ENCODE results near the gene ELMO1.

ELMO1 gene

DNA sequence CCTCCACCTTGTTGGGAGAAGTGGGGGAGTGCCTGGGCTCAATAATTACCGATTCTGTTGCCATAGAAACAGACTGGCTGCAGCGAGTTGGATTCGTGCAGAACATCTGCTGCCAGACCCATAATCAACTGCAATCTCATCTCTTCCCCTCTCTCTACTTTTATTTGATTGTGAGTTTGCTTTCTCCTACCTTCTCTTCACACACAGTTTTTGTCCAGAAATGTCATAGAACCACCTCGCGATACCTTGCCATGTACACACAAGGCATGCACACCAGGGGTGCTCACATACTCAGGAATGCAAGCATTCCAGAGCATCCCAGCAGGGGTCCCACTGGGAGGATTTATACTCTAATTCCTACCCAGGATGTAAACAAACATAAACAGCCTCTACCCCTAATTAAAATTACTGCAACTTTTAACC lies 462.1 kb downstream of the ELMO1 start:
- TF ChIP-seq, protein P1, sequence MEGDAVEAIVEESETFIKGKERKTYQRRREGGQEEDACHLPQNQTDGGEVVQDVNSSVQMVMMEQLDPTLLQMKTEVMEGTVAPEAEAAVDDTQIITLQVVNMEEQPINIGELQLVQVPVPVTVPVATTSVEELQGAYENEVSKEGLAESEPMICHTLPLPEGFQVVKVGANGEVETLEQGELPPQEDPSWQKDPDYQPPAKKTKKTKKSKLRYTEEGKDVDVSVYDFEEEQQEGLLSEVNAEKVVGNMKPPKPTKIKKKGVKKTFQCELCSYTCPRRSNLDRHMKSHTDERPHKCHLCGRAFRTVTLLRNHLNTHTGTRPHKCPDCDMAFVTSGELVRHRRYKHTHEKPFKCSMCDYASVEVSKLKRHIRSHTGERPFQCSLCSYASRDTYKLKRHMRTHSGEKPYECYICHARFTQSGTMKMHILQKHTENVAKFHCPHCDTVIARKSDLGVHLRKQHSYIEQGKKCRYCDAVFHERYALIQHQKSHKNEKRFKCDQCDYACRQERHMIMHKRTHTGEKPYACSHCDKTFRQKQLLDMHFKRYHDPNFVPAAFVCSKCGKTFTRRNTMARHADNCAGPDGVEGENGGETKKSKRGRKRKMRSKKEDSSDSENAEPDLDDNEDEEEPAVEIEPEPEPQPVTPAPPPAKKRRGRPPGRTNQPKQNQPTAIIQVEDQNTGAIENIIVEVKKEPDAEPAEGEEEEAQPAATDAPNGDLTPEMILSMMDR (IDR thresholded peaks at IDR 0.05) = no peak
- no peak overlapping the region for H3K27ac ChIP-seq
- no peak overlapping the region for H3K4me3 ChIP-seq
- no peak for DNase-seq (ENCODE audit: low spot score)

DNA sequence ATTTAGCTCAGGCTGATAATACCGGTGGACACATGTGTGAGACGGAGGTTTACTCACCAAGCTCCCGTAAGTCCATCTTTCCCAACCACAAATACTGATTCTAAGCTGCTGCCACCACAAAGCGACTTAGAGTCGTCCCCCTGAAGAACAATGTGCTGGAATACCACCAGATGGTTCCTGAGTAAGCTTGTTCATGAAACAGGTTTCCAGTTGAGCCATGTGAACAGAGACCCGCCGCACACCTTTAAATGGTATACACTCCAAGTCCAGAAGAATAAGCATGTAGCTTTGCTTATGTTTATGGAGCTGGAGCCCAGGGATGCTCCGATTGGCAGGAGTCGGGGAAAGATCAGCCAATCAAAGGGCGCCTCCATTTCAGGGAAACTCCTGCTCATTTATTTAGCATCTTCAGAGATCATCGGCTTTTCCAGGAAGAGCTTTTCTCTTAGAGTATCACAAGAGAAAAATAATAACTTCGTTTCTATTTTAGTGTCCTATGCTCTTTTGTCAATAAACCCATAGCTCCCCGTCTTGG lies 462.7 kb downstream of the ELMO1 start:
- H3K27ac ChIP-seq = no peak overlapping the region
- no peak overlapping the region for H3K4me3 ChIP-seq
- TF ChIP-seq, protein P1 (IDR thresholded peaks at IDR 0.05) = no peak
- no peak for DNase-seq (ENCODE audit: low spot score)

DNA sequence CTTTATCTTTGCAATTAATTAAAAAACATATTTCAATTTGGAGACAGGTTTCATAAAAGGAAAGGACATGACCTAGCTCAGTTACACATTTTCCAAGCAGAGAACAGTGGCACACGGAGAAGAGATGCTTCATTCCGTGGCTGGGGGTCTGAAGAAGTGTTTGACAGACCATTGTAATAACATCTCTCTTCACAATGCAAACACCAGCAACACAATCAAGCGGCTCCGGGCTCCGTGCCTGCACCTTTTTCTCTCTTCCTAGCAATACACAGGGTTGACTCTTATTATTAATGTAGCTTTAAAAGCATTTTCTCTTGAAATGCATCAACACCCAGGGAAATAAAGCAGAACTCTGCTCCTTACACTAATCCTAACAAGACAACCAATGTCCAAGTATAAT lies 463.3 kb downstream of the ELMO1 start:
- no peak overlapping the region for H3K4me3 ChIP-seq
- TF ChIP-seq, protein P1 (IDR thresholded peaks at IDR 0.05) = no peak
- H3K27ac ChIP-seq = no peak overlapping the region
- no peak for DNase-seq (ENCODE audit: low spot score)

DNA sequence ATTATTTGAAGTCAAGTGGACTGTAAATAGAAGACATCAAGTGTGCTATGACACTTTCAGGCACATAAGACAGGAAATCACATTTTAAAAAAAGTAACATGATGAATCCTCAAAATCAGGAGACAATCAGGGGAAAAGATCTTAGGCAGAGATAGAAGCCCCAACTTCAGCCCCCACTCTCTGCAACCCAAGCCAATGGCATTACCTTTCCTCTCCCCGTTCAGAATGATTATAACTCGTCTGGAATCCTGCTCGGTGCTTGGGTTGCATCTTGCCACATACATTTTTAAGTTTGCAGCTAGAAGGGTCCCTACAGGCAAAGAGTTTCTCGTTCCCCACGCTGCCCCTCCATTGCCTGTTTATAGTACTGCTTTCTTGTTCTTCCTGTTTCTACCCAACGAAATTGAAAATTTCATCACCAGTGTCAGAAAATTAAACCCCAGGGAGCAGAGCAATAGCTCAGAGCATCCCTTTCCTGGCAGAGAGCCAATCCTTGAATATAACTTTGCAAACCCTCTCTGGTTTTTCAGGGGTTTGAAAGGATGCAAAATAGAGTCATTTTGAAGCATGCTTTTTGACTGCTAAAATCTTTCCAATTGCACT lies 463.9 kb downstream of the ELMO1 start:
- TF ChIP-seq, protein P1 (IDR thresholded peaks at IDR 0.05) = no peak
- Histone ChIP-seq H3K27ac (no peak overlapping the region), H3K4me3 (no peak overlapping the region)
- DNase-seq (ENCODE audit: low spot score) = no peak

DNA sequence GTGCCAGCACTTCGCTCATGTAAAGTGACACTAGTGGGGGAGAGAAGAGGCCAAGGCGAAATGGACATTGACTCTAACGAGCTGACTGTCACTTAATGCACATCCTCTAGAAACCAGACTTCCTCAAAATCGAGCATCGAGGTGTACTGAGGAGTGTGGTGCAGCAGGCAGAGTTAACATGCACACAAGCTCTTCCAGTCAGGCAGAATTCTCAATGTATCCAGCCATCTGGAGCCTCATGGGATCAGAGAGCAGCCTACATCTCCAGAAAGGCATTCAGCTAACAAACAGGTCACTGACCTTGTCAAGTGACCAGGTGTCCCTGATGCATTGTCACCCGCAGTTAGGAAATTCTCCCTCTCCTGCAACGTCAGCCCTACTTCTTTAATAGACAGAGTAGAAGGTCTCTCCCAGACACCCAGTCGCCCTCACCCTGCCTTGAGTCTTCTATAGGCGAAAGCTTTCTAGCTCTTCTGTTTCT lies 464.6 kb downstream of the ELMO1 start:
- Histone ChIP-seq H3K27ac (no peak overlapping the region), H3K4me3 (no peak overlapping the region)
- TF ChIP-seq, protein P1 (IDR thresholded peaks at IDR 0.05) = no peak
- no peak for DNase-seq (ENCODE audit: low spot score)

DNA sequence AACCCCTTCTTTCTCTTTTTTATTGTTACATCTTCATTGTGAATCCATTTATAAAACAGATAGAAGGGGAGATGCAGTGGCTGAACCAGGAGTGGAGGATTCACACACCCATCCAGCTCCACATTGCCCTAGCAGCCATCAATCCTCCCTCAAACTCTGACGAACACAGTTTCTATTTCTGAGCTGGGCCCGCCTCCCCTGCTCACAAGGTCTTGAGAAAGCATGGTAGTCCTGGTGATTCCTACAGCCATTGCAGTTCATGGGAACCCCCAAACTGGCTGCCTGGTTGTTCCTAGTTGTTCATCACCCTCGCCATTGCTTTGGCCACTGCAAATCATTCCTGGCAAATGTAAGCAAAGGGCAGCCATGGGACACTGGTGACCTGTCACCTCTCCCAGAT lies 465.9 kb downstream of the ELMO1 start:
- Histone ChIP-seq H3K27ac (no peak overlapping the region), H3K4me3 (no peak overlapping the region)
- DNase-seq (ENCODE audit: low spot score) = no peak
- TF ChIP-seq, protein P1 (IDR thresholded peaks at IDR 0.05) = no peak

DNA sequence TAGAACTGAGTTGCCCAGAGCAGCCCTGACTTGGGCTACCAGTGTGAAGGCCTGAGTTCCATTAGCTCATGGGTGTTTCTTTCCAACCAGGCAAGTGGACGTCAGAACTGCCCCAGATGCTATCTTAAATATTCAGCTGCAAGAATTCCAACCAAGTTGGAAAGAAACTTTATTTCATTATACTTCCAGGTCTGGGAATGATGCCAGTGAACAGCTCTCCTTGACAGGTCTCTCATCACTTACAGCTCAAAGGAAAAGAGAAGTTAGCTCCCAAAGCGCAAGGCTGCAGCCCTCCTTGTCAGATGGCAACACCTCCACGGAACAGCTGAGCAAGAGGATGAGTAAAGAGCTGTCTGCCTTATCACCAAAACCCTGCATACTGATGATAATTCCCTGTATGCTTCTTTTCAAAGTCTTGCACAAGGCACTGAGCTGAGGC lies 468.8 kb downstream of the ELMO1 start:
- Histone ChIP-seq H3K4me3 (no peak overlapping the region), H3K27ac (no peak overlapping the region)
- TF ChIP-seq, protein P1 (IDR thresholded peaks at IDR 0.05) = no peak
- no peak for DNase-seq (ENCODE audit: low spot score)
